Epithelial cell of proximal tubule (primary cell): ENCODE data around the gene DYRK3. TPM values are rescaled to one million over a fixed set of nuclear protein-coding genes. Genes with fewer than 3 reads are reported as not detected.
A peak's percentile ranks its signal among the peaks of the same experiment; 100 is the strongest.

Source experiments
- DNase-seq: peaks from one replicate; pipeline ENCODE4 v3.0.0-alpha.2; 2011; ENCODE audit warnings: low read depth
- H3K4me3 ChIP-seq: 2 replicates; pipeline ENCODE4 v1.5.1; 2011; ENCODE audit warnings: low read depth, mild to moderate bottlenecking, low read length
- CTCF ChIP-seq: conservative IDR thresholded peaks from 2 replicates; pipeline ENCODE4 v1.5.1; 2012; ENCODE audit warnings: low read depth, mild to moderate bottlenecking, low read length
- total RNA-seq: library from RNA; depleted of rRNA; stranded (reverse); fragments of >200 nt; gene quantifications from 2 replicates; pipeline ENCODE4 v1.2.3, GENCODE V29; 2015

Gene DYRK3
- total RNA-seq, 1 donor from 2014 or later, result 2.9 TPM

GRCh38 chr1:206674745-206675175 lies 39.4 kb downstream of the DYRK3 start:
- H3K4me3 ChIP-seq, result no peak overlapping the region
- DNase-seq, result peak; percentile 84
- TF ChIP-seq CTCF, result no peak

- no peak overlapping the region for H3K4me3 ChIP-seq
- TF ChIP-seq CTCF, result no peak
- DNase-seq, result no peak
Observed at GRCh38 chr1:206676499-206676898, 41.2 kb downstream of the DYRK3 start.

- no peak overlapping the region for H3K4me3 ChIP-seq
- no peak for DNase-seq
- TF ChIP-seq CTCF, result no peak
Observed at GRCh38 chr1:206678490-206678889, 43.2 kb downstream of the DYRK3 start.

GRCh38 chr1:206679738-206680211 lies 44.4 kb downstream of the DYRK3 start:
- no peak overlapping the region for H3K4me3 ChIP-seq
- no peak for DNase-seq
- no peak for TF ChIP-seq CTCF

- no peak for DNase-seq
- no peak overlapping the region for H3K4me3 ChIP-seq
- no peak for TF ChIP-seq CTCF
Observed at GRCh38 chr1:206680279-206680678, 44.9 kb downstream of the DYRK3 start.

GRCh38 chr1:206681359-206681758 lies 46.0 kb downstream of the DYRK3 start:
- H3K4me3 ChIP-seq, result no peak overlapping the region
- TF ChIP-seq CTCF, result no peak
- no peak for DNase-seq

- TF ChIP-seq CTCF, result no peak
- no peak for DNase-seq
Observed at GRCh38 chr1:206682111-206682510, 46.8 kb downstream of the DYRK3 start.

More at GRCh38 chr1:206682111-206682510, 46.8 kb downstream of the DYRK3 start:
- H3K4me3 ChIP-seq, result no peak overlapping the region
